GM23338 (cell line): ENCODE data around the gene TEAD2.

Source experiments
- POLR2AphosphoS5 ChIP-seq: IDR thresholded peaks from 2 replicates; pipeline ENCODE4 v1.6.1; 2016; ENCODE audit warnings: antibody characterized with exemption, low read depth
- TF ChIP-seq, protein P1 (sequence below), 2 experiments: fragments of 200-600 bp in 1 of 2; sonication (generic) in 1 of 2; conservative IDR thresholded peaks; 2 replicates each; pipeline versions ENCODE4 v1.5.1 to v1.6.1; 2016 to 2017; ENCODE audit warnings: antibody characterized with exemption in 2 of 2, low read depth in 2 of 2, mild to moderate bottlenecking in 2 of 2, moderate library complexity in 1 of 2
- TF ChIP-seq, protein P2 (sequence below): IDR thresholded peaks from one replicate; pipeline ENCODE4 v1.6.1; 2018; ENCODE audit warnings: antibody characterized with exemption; ENCODE audit not compliant: unreplicated experiment

DNA sequence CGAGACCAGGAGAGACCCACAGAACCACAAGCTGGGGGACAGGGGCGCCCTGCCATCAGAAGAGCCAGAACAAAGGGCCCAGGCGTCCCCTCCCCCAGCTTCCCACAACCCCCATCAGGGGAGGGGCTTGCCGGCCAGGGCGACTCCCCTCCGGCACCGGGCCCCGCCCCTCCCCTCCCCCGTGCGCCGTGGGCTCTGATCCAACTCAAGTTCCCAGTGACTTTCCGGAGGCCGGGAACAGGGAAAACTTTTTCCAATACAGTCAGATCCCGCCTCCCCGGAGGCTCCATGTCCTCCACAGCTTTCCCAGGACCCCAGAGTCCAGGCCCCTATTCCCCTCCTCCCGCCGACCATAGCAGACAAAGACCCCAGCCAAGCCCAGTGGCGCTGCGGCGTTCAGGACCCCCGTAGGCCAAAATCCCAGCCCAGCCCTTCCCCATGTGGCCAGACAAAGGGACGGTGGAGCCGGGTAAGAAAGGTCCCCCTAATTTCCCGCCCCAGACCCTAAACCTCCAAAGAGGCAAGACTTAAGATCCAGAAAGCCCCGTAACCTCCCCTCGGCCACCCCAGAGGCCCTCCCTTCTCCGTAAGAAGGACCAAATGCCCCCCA is 673 bp downstream of the TEAD2 start:
- TF ChIP-seq, protein P1, sequence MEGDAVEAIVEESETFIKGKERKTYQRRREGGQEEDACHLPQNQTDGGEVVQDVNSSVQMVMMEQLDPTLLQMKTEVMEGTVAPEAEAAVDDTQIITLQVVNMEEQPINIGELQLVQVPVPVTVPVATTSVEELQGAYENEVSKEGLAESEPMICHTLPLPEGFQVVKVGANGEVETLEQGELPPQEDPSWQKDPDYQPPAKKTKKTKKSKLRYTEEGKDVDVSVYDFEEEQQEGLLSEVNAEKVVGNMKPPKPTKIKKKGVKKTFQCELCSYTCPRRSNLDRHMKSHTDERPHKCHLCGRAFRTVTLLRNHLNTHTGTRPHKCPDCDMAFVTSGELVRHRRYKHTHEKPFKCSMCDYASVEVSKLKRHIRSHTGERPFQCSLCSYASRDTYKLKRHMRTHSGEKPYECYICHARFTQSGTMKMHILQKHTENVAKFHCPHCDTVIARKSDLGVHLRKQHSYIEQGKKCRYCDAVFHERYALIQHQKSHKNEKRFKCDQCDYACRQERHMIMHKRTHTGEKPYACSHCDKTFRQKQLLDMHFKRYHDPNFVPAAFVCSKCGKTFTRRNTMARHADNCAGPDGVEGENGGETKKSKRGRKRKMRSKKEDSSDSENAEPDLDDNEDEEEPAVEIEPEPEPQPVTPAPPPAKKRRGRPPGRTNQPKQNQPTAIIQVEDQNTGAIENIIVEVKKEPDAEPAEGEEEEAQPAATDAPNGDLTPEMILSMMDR (conservative IDR thresholded peaks at IDR 0.05; ENCODE audit: low read depth in 2 of 2) = no peak
- TF ChIP-seq, protein P2, sequence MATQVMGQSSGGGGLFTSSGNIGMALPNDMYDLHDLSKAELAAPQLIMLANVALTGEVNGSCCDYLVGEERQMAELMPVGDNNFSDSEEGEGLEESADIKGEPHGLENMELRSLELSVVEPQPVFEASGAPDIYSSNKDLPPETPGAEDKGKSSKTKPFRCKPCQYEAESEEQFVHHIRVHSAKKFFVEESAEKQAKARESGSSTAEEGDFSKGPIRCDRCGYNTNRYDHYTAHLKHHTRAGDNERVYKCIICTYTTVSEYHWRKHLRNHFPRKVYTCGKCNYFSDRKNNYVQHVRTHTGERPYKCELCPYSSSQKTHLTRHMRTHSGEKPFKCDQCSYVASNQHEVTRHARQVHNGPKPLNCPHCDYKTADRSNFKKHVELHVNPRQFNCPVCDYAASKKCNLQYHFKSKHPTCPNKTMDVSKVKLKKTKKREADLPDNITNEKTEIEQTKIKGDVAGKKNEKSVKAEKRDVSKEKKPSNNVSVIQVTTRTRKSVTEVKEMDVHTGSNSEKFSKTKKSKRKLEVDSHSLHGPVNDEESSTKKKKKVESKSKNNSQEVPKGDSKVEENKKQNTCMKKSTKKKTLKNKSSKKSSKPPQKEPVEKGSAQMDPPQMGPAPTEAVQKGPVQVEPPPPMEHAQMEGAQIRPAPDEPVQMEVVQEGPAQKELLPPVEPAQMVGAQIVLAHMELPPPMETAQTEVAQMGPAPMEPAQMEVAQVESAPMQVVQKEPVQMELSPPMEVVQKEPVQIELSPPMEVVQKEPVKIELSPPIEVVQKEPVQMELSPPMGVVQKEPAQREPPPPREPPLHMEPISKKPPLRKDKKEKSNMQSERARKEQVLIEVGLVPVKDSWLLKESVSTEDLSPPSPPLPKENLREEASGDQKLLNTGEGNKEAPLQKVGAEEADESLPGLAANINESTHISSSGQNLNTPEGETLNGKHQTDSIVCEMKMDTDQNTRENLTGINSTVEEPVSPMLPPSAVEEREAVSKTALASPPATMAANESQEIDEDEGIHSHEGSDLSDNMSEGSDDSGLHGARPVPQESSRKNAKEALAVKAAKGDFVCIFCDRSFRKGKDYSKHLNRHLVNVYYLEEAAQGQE = no peak
- peak; percentile 56 for TF ChIP-seq POLR2AphosphoS5
